Smooth muscle cell (in vitro differentiated cells): ENCODE data around the gene CDC14C. TPM values are rescaled to one million over a fixed set of nuclear protein-coding genes. Genes with fewer than 3 reads are reported as not detected.

Experiments
- DNase-seq: peaks from one replicate; lab custom pipeline; 2025; ENCODE audit not compliant: unreplicated experiment; lab: John Stamatoyannopoulos, UW
- H2AFZ ChIP-seq: fragments of 200-600 bp; sonication (generic); 2 replicates; pipeline ENCODE4 v1.6.0; 2016; ENCODE audit warnings: antibody characterized with exemption, low read depth, mild to moderate bottlenecking
- H3F3A ChIP-seq: fragments of 200-600 bp; sonication (generic); 2 replicates; pipeline ENCODE4 v1.6.0; 2017; ENCODE audit warnings: antibody characterized with exemption, low read depth
- H3K27ac ChIP-seq: fragments of 200-600 bp; sonication (generic); 2 replicates; pipeline ENCODE4 v1.5.1; 2016; ENCODE audit warnings: low read depth, mild to moderate bottlenecking
- H3K27me3 ChIP-seq: fragments of 200-600 bp; sonication (generic); 2 replicates; pipeline ENCODE4 v1.6.1; 2016; ENCODE audit warnings: low read depth, mild to moderate bottlenecking
- H3K36me3 ChIP-seq: fragments of 200-600 bp; sonication (generic); 2 replicates; pipeline ENCODE4 v1.5.1; 2016; ENCODE audit warnings: low read depth
- H3K4me1 ChIP-seq: fragments of 200-600 bp; sonication (generic); 2 replicates; pipeline ENCODE4 v1.5.1; 2016; ENCODE audit warnings: low read depth
- H3K4me2 ChIP-seq: fragments of 200-600 bp; sonication (generic); 2 replicates; pipeline ENCODE4 v1.6.0; 2016; ENCODE audit warnings: mild to moderate bottlenecking
- H3K4me3 ChIP-seq: fragments of 200-600 bp; sonication (generic); 2 replicates; pipeline ENCODE4 v1.5.1; 2016; ENCODE audit warnings: mild to moderate bottlenecking
- H3K79me2 ChIP-seq: fragments of 200-600 bp; sonication (generic); 2 replicates; pipeline ENCODE4 v1.6.0; 2016; ENCODE audit warnings: low read depth, mild to moderate bottlenecking
- H3K9ac ChIP-seq: fragments of 200-600 bp; sonication (generic); 2 replicates; pipeline ENCODE4 v1.6.0; 2016; ENCODE audit warnings: low read depth
- H3K9me3 ChIP-seq: fragments of 200-600 bp; sonication (generic); replicated peaks from 2 replicates; pipeline ENCODE4 v1.5.1; 2016; ENCODE audit warnings: low read depth
- H4K20me1 ChIP-seq: fragments of 200-600 bp; sonication (generic); 2 replicates; pipeline ENCODE4 v1.6.0; 2016; ENCODE audit warnings: low read depth
- CTCF ChIP-seq: fragments of 200-600 bp; sonication (generic); IDR thresholded peaks from 2 replicates; pipeline ENCODE4 v1.5.1; 2017; ENCODE audit warnings: borderline replicate concordance, mild to moderate bottlenecking, antibody characterized with exemption; ENCODE audit not compliant: insufficient read depth, poor library complexity, severe bottlenecking
- WGBS: methylation state at CpG from one replicate; pipeline ENCODE4 v1.1.7; 2016; ENCODE audit warnings: low lambda C conversion rate; 5-methylcytosine and 5-hydroxymethylcytosine counted together
- polyA plus RNA-seq: library from polyadenylated mRNA; unstranded; fragments of >200 nt; fragmentation: Nextera tagmentation; extraction: Ambion mirVana; gene quantifications from 2 replicates; pipeline ENCODE4 v1.2.1, GENCODE V29; 2016
- total RNA-seq: library from RNA; depleted of rRNA; stranded (reverse); fragments of >200 nt; gene quantifications from 2 replicates; pipeline ENCODE4 v1.2.3, GENCODE V29; 2014

Gene CDC14C
- total and polyA plus RNA-seq, 2 experiments from 2014 or later = not detected

- no peaks in the 10 kb centered on the region for H3K27me3 ChIP-seq
- H3K9ac ChIP-seq = no peak overlapping the region
- H2AFZ ChIP-seq = no peak overlapping the region
- H3K4me2 ChIP-seq = no peak overlapping the region
- H3K36me3 ChIP-seq = no peaks in the 10 kb centered on the region
- TF ChIP-seq CTCF = no peak
- H3K9me3 ChIP-seq = no peaks in the 10 kb centered on the region
- H3K4me1 ChIP-seq = no peaks in the 10 kb centered on the region
- H4K20me1 ChIP-seq = no peaks in the 10 kb centered on the region
- no peaks in the 10 kb centered on the region for H3F3A ChIP-seq
- no peak overlapping the region for H3K4me3 ChIP-seq
- no peaks in the 10 kb centered on the region for H3K79me2 ChIP-seq
- H3K27ac ChIP-seq = no peak overlapping the region
- DNase-seq = no peak
- 82% methylated on average over 2 of the region's 2 CpGs for WGBS
Observed at GRCh38 chr7:48932126-48932910, 8.0 kb downstream of the CDC14C start.

- H4K20me1 ChIP-seq = no peaks in the 10 kb centered on the region
- no peak for DNase-seq
- no peak overlapping the region for H2AFZ ChIP-seq
- H3K79me2 ChIP-seq = no peaks in the 10 kb centered on the region
- H3K9ac ChIP-seq = no peak overlapping the region
- no peak overlapping the region for H3K4me3 ChIP-seq
- H3K36me3 ChIP-seq = no peaks in the 10 kb centered on the region
- no peak overlapping the region for H3K4me2 ChIP-seq
- no peaks in the 10 kb centered on the region for H3F3A ChIP-seq
- WGBS = 73% methylated on average over 3 of the region's 3 CpGs
- H3K4me1 ChIP-seq = no peaks in the 10 kb centered on the region
- H3K27ac ChIP-seq = no peak overlapping the region
- H3K27me3 ChIP-seq = no peaks in the 10 kb centered on the region
- no peaks in the 10 kb centered on the region for H3K9me3 ChIP-seq
- TF ChIP-seq CTCF = no peak
Observed at GRCh38 chr7:48933549-48934085, 9.3 kb downstream of the CDC14C start.

GRCh38 chr7:48938539-48939295 lies 14.4 kb downstream of the CDC14C start:
- no peaks in the 10 kb centered on the region for H4K20me1 ChIP-seq
- no peak overlapping the region for H3K4me3 ChIP-seq
- no peak for DNase-seq
- no peaks in the 10 kb centered on the region for H3K27me3 ChIP-seq
- no peak for TF ChIP-seq CTCF
- H3K9ac ChIP-seq = no peak overlapping the region
- H3K36me3 ChIP-seq = no peaks in the 10 kb centered on the region
- 78% methylated on average over 4 of the region's 4 CpGs for WGBS
- no peaks in the 10 kb centered on the region for H3K4me1 ChIP-seq
- no peak overlapping the region for H2AFZ ChIP-seq
- H3K27ac ChIP-seq = no peak overlapping the region
- no peaks in the 10 kb centered on the region for H3K9me3 ChIP-seq
- no peaks in the 10 kb centered on the region for H3F3A ChIP-seq
- no peak overlapping the region for H3K4me2 ChIP-seq
- H3K79me2 ChIP-seq = no peaks in the 10 kb centered on the region
